HG02798 (cell line): ENCODE measurements around the gene TOMM70.
"Not testable (repeated sequence)": the region's sequence is repeated elsewhere in the genome, so short reads cannot be mapped to it uniquely, and the experiment has no call there.

Experiments
- ATAC-seq: cut with Tn5 transposase; IDR thresholded peaks from one replicate; pipeline ENCODE4 v1.9.1; 2021; ENCODE audit warnings: mild to moderate bottlenecking; ENCODE audit not compliant: unreplicated experiment, poor library complexity

The TOMM70 gene

GRCh38 chr3:100331660-100332059, 69.2 kb downstream of the TOMM70 start:
- no peak for ATAC-seq

- ATAC-seq: no peak
Measured at GRCh38 chr3:100330651-100331050, 70.2 kb downstream of the TOMM70 start.

DNA sequence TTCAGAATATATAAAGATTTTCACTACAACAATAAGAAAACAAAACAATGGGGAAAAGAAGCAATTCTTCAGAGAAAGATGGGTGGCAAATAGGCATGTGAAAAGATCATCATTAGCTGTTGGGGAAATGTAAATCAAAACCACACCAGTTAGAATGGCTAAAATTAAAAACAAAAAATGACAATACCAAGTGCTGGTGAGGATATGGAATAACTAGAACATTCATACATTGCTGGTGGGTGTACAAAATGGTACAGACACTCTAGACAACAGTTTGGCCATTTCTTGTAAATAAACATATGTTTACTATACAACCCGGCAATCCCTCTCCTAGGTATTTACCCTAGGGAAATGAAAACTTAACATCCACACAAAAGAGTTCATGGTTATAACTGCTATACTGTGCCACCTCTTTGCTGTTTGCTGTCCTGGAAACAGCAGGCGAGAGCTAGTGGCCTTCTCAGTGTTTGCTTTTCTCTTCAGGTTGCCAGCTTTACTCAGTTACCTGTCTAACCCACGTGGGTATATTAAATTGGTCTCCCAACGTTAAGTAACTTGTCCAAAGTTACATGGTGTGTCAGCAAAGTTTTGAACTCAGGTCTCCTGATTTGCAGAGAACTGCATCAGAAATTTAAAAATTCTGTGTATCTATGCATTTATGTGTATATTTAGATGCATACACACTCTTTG, 70.9 kb downstream of the TOMM70 start:
- no peak for ATAC-seq

DNA sequence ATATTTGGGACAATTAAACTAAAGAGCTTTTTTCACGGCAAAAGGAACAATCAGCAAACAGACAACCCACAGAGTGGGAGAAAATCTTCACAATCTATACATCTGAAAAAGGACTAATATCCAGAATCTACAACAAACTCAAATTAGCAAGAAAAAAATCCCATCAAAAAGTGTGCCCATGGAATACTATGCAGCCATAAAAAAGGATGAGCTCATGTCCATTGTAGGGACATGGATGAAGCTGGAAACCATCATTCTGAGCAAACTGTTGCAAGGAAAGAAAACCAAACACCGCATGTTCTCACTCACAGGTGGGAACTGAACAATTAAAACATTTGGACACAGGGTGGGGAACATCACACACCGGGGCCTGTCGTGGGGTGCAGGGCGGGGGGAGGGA, 73.5 kb downstream of the TOMM70 start:
- ATAC-seq: not testable (repeated sequence)

- ATAC-seq: no peak
Measured at GRCh38 chr3:100325827-100326226, 75.1 kb downstream of the TOMM70 start.

DNA sequence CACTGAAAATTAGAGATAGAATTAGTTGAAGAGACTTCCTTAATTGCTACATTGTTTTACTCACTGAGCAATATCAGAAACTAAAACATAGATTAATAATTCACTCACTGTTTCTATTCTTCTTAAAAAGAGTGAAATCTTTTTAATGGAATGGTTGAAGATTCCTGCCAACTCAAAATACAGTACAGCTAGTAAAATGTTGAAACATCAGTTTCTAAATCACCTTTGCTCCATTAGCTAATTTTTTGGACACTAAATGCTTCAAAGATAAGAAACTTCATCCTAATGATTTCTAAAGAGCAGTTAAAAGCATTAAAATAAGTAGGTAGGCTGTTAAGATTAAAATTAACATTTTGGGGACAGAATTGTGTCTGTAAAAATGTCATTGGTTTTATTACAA, 76.8 kb downstream of the TOMM70 start:
- ATAC-seq: no peak

DNA sequence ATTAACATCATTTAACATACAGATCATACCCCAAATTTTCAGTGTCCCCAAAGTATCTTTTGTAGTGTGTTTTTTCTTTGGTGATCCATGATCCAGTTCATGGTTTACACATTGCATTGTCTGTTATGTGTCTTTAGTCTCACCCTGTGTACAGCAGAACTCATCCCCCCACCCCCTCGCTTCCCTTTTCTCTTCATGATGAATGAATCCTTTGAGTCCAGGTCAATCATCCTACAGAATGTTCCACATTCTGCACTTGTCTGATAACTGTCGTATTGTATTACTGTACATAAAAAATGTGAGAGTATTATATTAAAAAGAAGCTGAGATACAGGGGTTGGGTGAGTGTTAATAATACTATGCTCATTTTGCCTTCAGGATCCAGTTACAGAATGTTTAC, 80.9 kb downstream of the TOMM70 start:
- ATAC-seq: no peak

DNA sequence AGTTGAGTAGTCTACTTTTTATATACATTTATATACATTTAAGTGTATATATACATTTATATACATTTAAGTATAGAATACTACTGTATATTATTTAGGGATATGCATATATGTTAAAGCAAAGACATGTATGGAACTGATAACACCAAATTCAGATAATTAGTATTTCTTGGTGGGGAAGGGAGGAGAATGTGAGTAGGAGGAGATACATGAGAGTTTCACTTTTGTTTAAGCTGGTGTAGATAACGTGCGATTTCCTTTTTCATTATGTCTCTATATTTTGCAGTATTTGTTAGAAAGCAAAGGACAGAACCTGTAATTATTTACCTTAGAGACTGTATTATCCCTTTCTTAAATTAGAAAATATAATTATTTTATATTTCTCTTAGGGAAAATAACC, 83.0 kb downstream of the TOMM70 start:
- ATAC-seq: no peak

- ATAC-seq: peak; percentile 71
Measured at GRCh38 chr3:100316641-100317069, 84.2 kb downstream of the TOMM70 start.
